ENCODE data around the gene EFTUD2.

EFTUD2 gene

GRCh38 chr17:44924107-44924544 lies 24.9 kb upstream of the EFTUD2 start:
- Histone ChIP-seq H3K9ac (ENCODE audit: low read depth, low read length) (no peak overlapping the region), H3K4me1 (ENCODE audit: control insufficient read depth, insufficient read depth, low read length) (peaks cover 11% of the 10 kb centered on the region), H3K36me3 (ENCODE audit: control insufficient read depth, insufficient read depth, low read length) (peaks cover 36% of the 10 kb centered on the region), H3K9me3 (ENCODE audit: control insufficient read depth, insufficient read depth, low read length) (no peaks in the 10 kb centered on the region), H3K27me3 (ENCODE audit: control insufficient read depth, insufficient read depth, low read length) (no peaks in the 10 kb centered on the region), H3K27ac (ENCODE audit: low read depth, low read length) (no peak overlapping the region), H3K4me3 (ENCODE audit: low read depth, low read length) (no peak overlapping the region)

GRCh38 chr17:44922746-44923470 lies 23.7 kb upstream of the EFTUD2 start:
- Histone ChIP-seq H3K9ac (ENCODE audit: low read depth, low read length) (no peak overlapping the region), H3K36me3 (ENCODE audit: control insufficient read depth, insufficient read depth, low read length) (peaks cover 24% of the 10 kb centered on the region), H3K27ac (ENCODE audit: low read depth, low read length) (no peak overlapping the region), H3K4me1 (ENCODE audit: control insufficient read depth, insufficient read depth, low read length) (peaks cover 11% of the 10 kb centered on the region), H3K4me3 (ENCODE audit: low read depth, low read length) (no peak overlapping the region), H3K9me3 (ENCODE audit: control insufficient read depth, insufficient read depth, low read length) (no peaks in the 10 kb centered on the region), H3K27me3 (ENCODE audit: control insufficient read depth, insufficient read depth, low read length) (no peaks in the 10 kb centered on the region)

GRCh38 chr17:44922136-44922535 lies 22.9 kb upstream of the EFTUD2 start:
- Histone ChIP-seq H3K4me3 (ENCODE audit: low read depth, low read length) (no peak overlapping the region), H3K9ac (ENCODE audit: low read depth, low read length) (no peak overlapping the region), H3K27ac (ENCODE audit: low read depth, low read length) (no peak overlapping the region), H3K4me1 (ENCODE audit: control insufficient read depth, insufficient read depth, low read length) (peaks cover 11% of the 10 kb centered on the region), H3K9me3 (ENCODE audit: control insufficient read depth, insufficient read depth, low read length) (no peaks in the 10 kb centered on the region), H3K27me3 (ENCODE audit: control insufficient read depth, insufficient read depth, low read length) (no peaks in the 10 kb centered on the region), H3K36me3 (ENCODE audit: control insufficient read depth, insufficient read depth, low read length) (peaks cover 16% of the 10 kb centered on the region)

GRCh38 chr17:44921122-44921882 lies 22.1 kb upstream of the EFTUD2 start:
- H3K9me3 ChIP-seq (ENCODE audit: control insufficient read depth, insufficient read depth, low read length): no peaks in the 10 kb centered on the region
- H3K27ac ChIP-seq (ENCODE audit: low read depth, low read length): no peak overlapping the region
- peaks cover 11% of the 10 kb centered on the region for H3K4me1 ChIP-seq (ENCODE audit: control insufficient read depth, insufficient read depth, low read length)

GRCh38 chr17:44920565-44920940 lies 21.3 kb upstream of the EFTUD2 start:
- H3K27ac ChIP-seq (ENCODE audit: low read depth, low read length): no peak overlapping the region
- no peaks in the 10 kb centered on the region for H3K9me3 ChIP-seq (ENCODE audit: control insufficient read depth, insufficient read depth, low read length)
- H3K36me3 ChIP-seq (ENCODE audit: control insufficient read depth, insufficient read depth, low read length): peaks cover under 1% of the 10 kb centered on the region
- no peak overlapping the region for H3K4me3 ChIP-seq (ENCODE audit: low read depth, low read length)
- no peak overlapping the region for H3K9ac ChIP-seq (ENCODE audit: low read depth, low read length)
- H3K27me3 ChIP-seq (ENCODE audit: control insufficient read depth, insufficient read depth, low read length): no peaks in the 10 kb centered on the region
- H3K4me1 ChIP-seq (ENCODE audit: control insufficient read depth, insufficient read depth, low read length): peaks cover 11% of the 10 kb centered on the region

More at GRCh38 chr17:44921122-44921882, 22.1 kb upstream of the EFTUD2 start:
- H3K9ac ChIP-seq (ENCODE audit: low read depth, low read length): no peak overlapping the region
- H3K27me3 ChIP-seq (ENCODE audit: control insufficient read depth, insufficient read depth, low read length): no peaks in the 10 kb centered on the region
- H3K4me3 ChIP-seq (ENCODE audit: low read depth, low read length): no peak overlapping the region
- H3K36me3 ChIP-seq (ENCODE audit: control insufficient read depth, insufficient read depth, low read length): peaks cover 8% of the 10 kb centered on the region

- Histone ChIP-seq H3K9ac (ENCODE audit: low read depth, low read length) (no peak overlapping the region), H3K4me3 (ENCODE audit: low read depth, low read length) (no peak overlapping the region), H3K9me3 (ENCODE audit: control insufficient read depth, insufficient read depth, low read length) (no peaks in the 10 kb centered on the region), H3K36me3 (ENCODE audit: control insufficient read depth, insufficient read depth, low read length) (no peaks in the 10 kb centered on the region; the same call in 1 of the 2 replicates), H3K4me1 (ENCODE audit: control insufficient read depth, insufficient read depth, low read length) (peaks cover 11% of the 10 kb centered on the region), H3K27me3 (ENCODE audit: control insufficient read depth, insufficient read depth, low read length) (no peaks in the 10 kb centered on the region), H3K27ac (ENCODE audit: low read depth, low read length) (no peak overlapping the region)
Measured at GRCh38 chr17:44919885-44920564, 20.8 kb upstream of the EFTUD2 start.

- H3K4me3 ChIP-seq (ENCODE audit: low read depth, low read length): no peak overlapping the region
- H3K9ac ChIP-seq (ENCODE audit: low read depth, low read length): no peak overlapping the region
- H3K9me3 ChIP-seq (ENCODE audit: control insufficient read depth, insufficient read depth, low read length): no peaks in the 10 kb centered on the region
- H3K4me1 ChIP-seq (ENCODE audit: control insufficient read depth, insufficient read depth, low read length): peaks cover 11% of the 10 kb centered on the region
- no peak overlapping the region for H3K27ac ChIP-seq (ENCODE audit: low read depth, low read length)
- H3K36me3 ChIP-seq (ENCODE audit: control insufficient read depth, insufficient read depth, low read length): no peaks in the 10 kb centered on the region
- H3K27me3 ChIP-seq (ENCODE audit: control insufficient read depth, insufficient read depth, low read length): no peaks in the 10 kb centered on the region
Measured at GRCh38 chr17:44919411-44919810, 20.2 kb upstream of the EFTUD2 start.

GRCh38 chr17:44918006-44918405 lies 18.8 kb upstream of the EFTUD2 start:
- H3K27ac ChIP-seq (ENCODE audit: low read depth, low read length): no peak overlapping the region
- H3K9me3 ChIP-seq (ENCODE audit: control insufficient read depth, insufficient read depth, low read length): no peaks in the 10 kb centered on the region
- no peak overlapping the region for H3K4me3 ChIP-seq (ENCODE audit: low read depth, low read length)
- no peak overlapping the region for H3K9ac ChIP-seq (ENCODE audit: low read depth, low read length)
- peaks cover 3% of the 10 kb centered on the region; the same call in 1 of the 2 replicates for H3K27me3 ChIP-seq (ENCODE audit: control insufficient read depth, insufficient read depth, low read length)
- H3K36me3 ChIP-seq (ENCODE audit: control insufficient read depth, insufficient read depth, low read length): no peaks in the 10 kb centered on the region
- H3K4me1 ChIP-seq (ENCODE audit: control insufficient read depth, insufficient read depth, low read length): peaks cover 11% of the 10 kb centered on the region

GRCh38 chr17:44917456-44917855 lies 18.2 kb upstream of the EFTUD2 start:
- Histone ChIP-seq H3K4me1 (ENCODE audit: control insufficient read depth, insufficient read depth, low read length) (peaks cover 11% of the 10 kb centered on the region), H3K9ac (ENCODE audit: low read depth, low read length) (no peak overlapping the region), H3K4me3 (ENCODE audit: low read depth, low read length) (no peak overlapping the region), H3K27me3 (ENCODE audit: control insufficient read depth, insufficient read depth, low read length) (peaks cover 7% of the 10 kb centered on the region), H3K36me3 (ENCODE audit: control insufficient read depth, insufficient read depth, low read length) (no peaks in the 10 kb centered on the region), H3K9me3 (ENCODE audit: control insufficient read depth, insufficient read depth, low read length) (no peaks in the 10 kb centered on the region), H3K27ac (ENCODE audit: low read depth, low read length) (no peak overlapping the region)

- H3K9ac ChIP-seq (ENCODE audit: low read depth, low read length): no peak overlapping the region
- no peak overlapping the region for H3K4me3 ChIP-seq (ENCODE audit: low read depth, low read length)
- no peak overlapping the region for H3K27ac ChIP-seq (ENCODE audit: low read depth, low read length)
- no peaks in the 10 kb centered on the region for H3K36me3 ChIP-seq (ENCODE audit: control insufficient read depth, insufficient read depth, low read length)
- no peaks in the 10 kb centered on the region for H3K9me3 ChIP-seq (ENCODE audit: control insufficient read depth, insufficient read depth, low read length)
- H3K27me3 ChIP-seq (ENCODE audit: control insufficient read depth, insufficient read depth, low read length): peaks cover 12% of the 10 kb centered on the region
- H3K4me1 ChIP-seq (ENCODE audit: control insufficient read depth, insufficient read depth, low read length): peaks cover 11% of the 10 kb centered on the region
Measured at GRCh38 chr17:44916781-44917241, 17.6 kb upstream of the EFTUD2 start.
